A549 (cell line): ENCODE measurements around the gene RDH5.

ENCODE experiments used
- CBX2 ChIP-seq: fragments of 200-600 bp; sonication (generic); IDR thresholded peaks from 2 replicates; pipeline ENCODE4 v1.6.1; 2016; ENCODE audit warnings: low read depth, mild to moderate bottlenecking, borderline replicate concordance
- CEBPB ChIP-seq, 2 experiments: fragments of >200 bp in 1 of 2; sonication (Bioruptor Twin) in 1 of 2; formaldehyde crosslinking in 1 of 2; IDR thresholded peaks; 2 replicates each; pipeline ENCODE4 v1.6.1; 2012 to 2016
- ESRRA ChIP-seq: fragments of 150-350 bp; IDR thresholded peaks from 2 replicates; pipeline ENCODE4 v1.6.1; 2014; ENCODE audit warnings: mild to moderate bottlenecking, low read length, borderline replicate concordance
- JUN ChIP-seq, 2 experiments: fragments of >200 bp; sonication (Bioruptor Twin); formaldehyde crosslinking; IDR thresholded peaks; 2 replicates in 1 of 2; 3 replicates in 1 of 2; pipeline ENCODE4 v1.6.1; 2016 to 2017
- MYC ChIP-seq: IDR thresholded peaks from 2 replicates; pipeline ENCODE4 v1.6.1; 2012; ENCODE audit warnings: mild to moderate bottlenecking, inconsistent platforms, low read length, improper control_type of control experiment, borderline replicate concordance
- POLR2A ChIP-seq: IDR thresholded peaks from 2 replicates; pipeline ENCODE4 v1.6.1; 2012; ENCODE audit warnings: mild to moderate bottlenecking, low read length
- RFX5 ChIP-seq: fragments of 450-650 bp; IDR thresholded peaks from 2 replicates; pipeline ENCODE4 v1.7.1; 2014; ENCODE audit warnings: antibody characterized with exemption, mild to moderate bottlenecking, moderate library complexity
- SMC3 ChIP-seq: fragments of >200 bp; sonication (Bioruptor Twin); formaldehyde crosslinking; IDR thresholded peaks from 3 replicates; pipeline ENCODE4 v1.6.1; 2018; ENCODE audit warnings: inconsistent platforms
- TF ChIP-seq, protein P1 (sequence below): fragments of 450-650 bp; IDR thresholded peaks from 2 replicates; pipeline ENCODE4 v1.6.1; 2014; ENCODE audit warnings: antibody characterized with exemption

DNA sequence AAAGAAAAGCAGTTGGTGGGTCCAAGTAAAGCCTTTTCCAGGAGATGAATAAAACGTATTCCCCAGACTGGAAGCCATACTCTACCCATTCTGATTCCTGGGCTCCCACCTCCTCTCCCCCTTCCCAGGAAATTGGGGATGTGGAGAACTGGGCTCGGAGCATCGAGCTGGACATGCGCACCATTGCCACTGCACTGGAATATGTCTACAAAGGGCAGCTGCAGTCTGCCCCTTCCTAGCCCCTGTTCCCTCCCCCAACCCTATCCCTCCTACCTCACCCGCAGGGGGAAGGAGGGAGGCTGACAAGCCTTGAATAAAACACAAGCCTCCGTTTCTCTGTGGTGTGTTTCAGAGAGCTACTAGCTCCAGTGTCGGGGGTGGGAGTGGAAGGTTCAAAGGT lies 822 bp upstream of the RDH5 start:
- TF ChIP-seq, protein P1, sequence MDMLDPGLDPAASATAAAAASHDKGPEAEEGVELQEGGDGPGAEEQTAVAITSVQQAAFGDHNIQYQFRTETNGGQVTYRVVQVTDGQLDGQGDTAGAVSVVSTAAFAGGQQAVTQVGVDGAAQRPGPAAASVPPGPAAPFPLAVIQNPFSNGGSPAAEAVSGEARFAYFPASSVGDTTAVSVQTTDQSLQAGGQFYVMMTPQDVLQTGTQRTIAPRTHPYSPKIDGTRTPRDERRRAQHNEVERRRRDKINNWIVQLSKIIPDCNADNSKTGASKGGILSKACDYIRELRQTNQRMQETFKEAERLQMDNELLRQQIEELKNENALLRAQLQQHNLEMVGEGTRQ: no peak
- TF ChIP-seq ESRRA (no peak), CBX2 (no peak), JUN (IDR thresholded peaks at IDR 0.05) (no peak), SMC3 (no peak), POLR2A (no peak), CEBPB (IDR thresholded peaks at IDR 0.05) (no peak), RFX5 (no peak), MYC (no peak)
